Measurements from ENCODE around the gene TULP4.

Gene TULP4

DNA sequence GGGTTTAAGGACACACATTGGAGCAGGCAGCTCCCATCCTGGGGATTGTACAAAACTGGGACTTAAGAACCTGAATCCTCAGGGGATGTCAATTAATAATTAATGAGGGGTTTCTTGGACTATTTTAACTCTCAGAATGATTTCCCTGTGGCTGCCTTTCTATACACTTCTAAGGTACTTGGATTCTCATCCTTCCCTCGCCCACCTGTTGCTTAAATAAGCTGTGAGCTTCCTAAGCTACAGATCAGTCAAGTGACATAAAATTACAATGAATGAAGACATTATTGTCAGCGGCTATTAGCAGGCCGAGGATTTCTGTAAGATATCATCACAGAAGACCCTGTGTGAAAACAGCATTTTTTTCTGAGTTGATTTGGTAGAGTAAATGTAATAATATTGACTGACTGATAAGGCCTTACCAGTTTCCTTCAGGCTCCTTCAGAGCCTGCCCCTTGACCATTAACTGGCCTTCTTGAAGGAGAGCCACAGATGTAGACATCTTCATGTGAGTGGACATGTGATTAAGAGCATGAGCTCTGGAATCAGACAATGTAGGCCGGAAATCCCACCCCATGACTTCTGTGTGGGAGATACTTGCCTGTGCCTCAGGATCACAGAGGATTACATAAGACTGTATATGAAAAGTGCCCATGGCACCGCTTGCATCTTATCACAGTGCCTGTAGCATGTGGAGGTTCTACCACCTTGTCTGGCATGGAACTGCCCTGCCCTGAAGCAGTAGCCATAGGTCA is 101.7 kb downstream of the TULP4 start:
- no peaks in the 10 kb centered on the region for H3K4me1 ChIP-seq (ENCODE audit: control insufficient read depth, low read depth, low read length)
- no peak overlapping the region for H3K4me3 ChIP-seq (ENCODE audit: low read length)
- no peak overlapping the region for H3K27ac ChIP-seq (ENCODE audit: low read length)
- no peak overlapping the region for H3K9ac ChIP-seq (ENCODE audit: low read length)
- peaks cover 5% of the 10 kb centered on the region for H3K36me3 ChIP-seq (ENCODE audit: control insufficient read depth, low read depth, low read length)
- no peaks in the 10 kb centered on the region for H3K9me3 ChIP-seq (ENCODE audit: control insufficient read depth, low read depth, low read length)
- no peaks in the 10 kb centered on the region for H3K27me3 ChIP-seq (ENCODE audit: control insufficient read depth, insufficient read depth, low read length)

DNA sequence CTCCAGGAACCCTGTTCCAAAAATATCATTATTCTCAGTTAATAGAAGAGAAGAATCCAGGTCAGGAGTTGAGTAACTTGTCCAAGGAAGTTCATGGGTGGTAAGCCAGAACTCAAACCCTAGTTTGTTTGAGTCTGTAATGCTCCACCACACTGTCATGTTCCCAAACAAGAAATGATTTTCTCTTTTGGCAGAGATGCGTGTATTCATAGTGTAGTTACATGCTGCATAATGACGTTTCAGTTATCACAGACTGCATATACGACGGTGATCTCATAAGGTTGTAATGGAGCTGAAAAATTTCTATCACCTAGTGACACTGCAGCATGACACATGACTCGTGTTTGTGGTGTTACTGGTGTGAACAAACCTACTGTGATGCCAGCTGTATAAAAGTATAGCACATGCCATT is 102.6 kb downstream of the TULP4 start:
- H3K4me3 ChIP-seq (ENCODE audit: low read length), result no peak overlapping the region
- peaks cover 5% of the 10 kb centered on the region for H3K9me3 ChIP-seq (ENCODE audit: control insufficient read depth, low read depth, low read length)

DNA sequence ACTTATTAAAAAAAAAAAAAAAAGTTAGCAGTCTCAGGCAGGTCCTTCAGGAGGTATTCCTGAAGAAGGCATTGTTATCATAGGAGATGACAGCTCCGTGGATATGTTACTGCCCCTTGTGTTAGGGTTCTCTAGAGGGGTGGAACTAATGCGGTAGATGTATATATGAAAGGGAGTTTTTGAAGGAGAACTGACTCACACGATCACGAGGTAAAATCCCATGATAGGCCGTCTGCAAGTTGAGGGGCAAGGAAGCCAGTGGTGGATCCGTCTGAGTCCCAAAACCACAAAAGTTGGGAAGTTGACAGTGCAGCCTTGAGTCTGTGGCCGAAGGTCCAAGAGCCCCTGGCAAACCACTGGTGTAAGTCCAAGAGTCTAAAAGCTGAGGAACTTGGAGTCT is 103.4 kb downstream of the TULP4 start:
- peaks cover 5% of the 10 kb centered on the region for H3K9me3 ChIP-seq (ENCODE audit: control insufficient read depth, low read depth, low read length)
- H3K36me3 ChIP-seq (ENCODE audit: control insufficient read depth, low read depth, low read length), result peaks cover 5% of the 10 kb centered on the region
- H3K4me3 ChIP-seq (ENCODE audit: low read length), result no peak overlapping the region
- H3K9ac ChIP-seq (ENCODE audit: low read length), result no peak overlapping the region
- H3K27me3 ChIP-seq (ENCODE audit: control insufficient read depth, insufficient read depth, low read length), result no peaks in the 10 kb centered on the region
- H3K27ac ChIP-seq (ENCODE audit: low read length), result no peak overlapping the region
- H3K4me1 ChIP-seq (ENCODE audit: control insufficient read depth, low read depth, low read length), result no peaks in the 10 kb centered on the region

More for the DNA sequence above, 102.6 kb downstream of the TULP4 start:
- no peak overlapping the region for H3K9ac ChIP-seq (ENCODE audit: low read length)
- peaks cover 5% of the 10 kb centered on the region for H3K36me3 ChIP-seq (ENCODE audit: control insufficient read depth, low read depth, low read length)
- no peak overlapping the region for H3K27ac ChIP-seq (ENCODE audit: low read length)
- H3K27me3 ChIP-seq (ENCODE audit: control insufficient read depth, insufficient read depth, low read length), result no peaks in the 10 kb centered on the region
- no peaks in the 10 kb centered on the region for H3K4me1 ChIP-seq (ENCODE audit: control insufficient read depth, low read depth, low read length)

DNA sequence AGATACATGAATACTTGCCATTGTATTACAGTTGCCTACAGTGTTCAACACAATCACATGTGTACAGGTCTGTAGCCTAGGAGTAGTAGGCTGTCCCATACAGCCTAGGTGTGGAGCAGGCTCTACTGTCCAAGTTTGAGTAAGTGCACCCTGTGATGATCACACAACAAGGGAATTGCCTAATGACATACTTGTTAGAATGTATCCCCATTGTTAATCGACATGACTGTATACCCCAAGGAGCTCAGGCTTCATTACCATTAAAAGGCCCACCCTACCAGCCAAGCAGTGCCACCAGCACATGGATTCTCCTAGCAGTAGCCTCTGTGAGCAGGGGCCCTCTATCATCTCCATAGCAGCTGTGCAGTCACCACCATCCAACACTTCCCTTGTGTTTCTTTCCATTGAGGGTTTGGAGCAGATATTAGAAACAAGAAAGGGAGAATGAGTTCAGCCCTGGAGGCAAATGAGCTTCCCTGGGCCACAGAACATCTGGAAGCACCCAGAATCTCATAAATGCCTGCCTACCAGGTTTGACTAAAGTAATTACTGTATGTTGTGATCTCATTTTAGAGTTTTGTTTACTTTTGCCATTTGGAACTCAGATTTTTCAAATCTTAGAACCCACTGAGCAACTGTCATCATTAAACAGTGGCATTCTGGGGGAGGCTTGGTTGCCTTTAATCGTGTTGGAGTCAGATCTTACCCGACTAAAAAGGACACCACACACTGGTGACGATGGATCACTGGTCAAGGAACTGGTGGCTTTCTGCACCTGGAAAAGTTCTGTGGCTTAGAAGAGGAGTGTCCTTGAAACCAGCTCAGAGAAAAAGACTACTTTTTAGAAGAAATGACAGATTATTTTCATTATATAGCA is 104.9 kb downstream of the TULP4 start:
- Histone ChIP-seq H3K27me3 (ENCODE audit: control insufficient read depth, insufficient read depth, low read length) (no peaks in the 10 kb centered on the region), H3K9ac (ENCODE audit: low read length) (no peak overlapping the region), H3K36me3 (ENCODE audit: control insufficient read depth, low read depth, low read length) (peaks cover 5% of the 10 kb centered on the region), H3K9me3 (ENCODE audit: control insufficient read depth, low read depth, low read length) (peaks cover 5% of the 10 kb centered on the region), H3K4me3 (ENCODE audit: low read length) (no peak overlapping the region), H3K27ac (ENCODE audit: low read length) (no peak overlapping the region), H3K4me1 (ENCODE audit: control insufficient read depth, low read depth, low read length) (peaks cover 5% of the 10 kb centered on the region)

DNA sequence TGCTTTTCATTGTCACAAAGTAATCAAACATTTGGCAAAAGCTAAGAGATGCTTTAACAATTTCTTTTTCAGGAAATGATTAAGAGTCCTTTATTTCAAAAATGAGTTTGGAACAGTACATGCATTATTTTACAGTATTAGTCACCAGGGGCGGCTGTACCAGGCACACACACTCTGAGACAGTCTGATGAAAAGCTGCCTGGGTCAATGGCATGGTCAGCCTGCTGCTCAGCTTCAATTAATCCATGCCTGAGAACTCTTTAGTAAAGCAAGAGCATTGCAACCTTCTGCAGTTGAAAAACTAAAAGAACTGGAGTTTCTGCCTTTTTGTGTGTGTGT is 105.5 kb downstream of the TULP4 start:
- H3K4me1 ChIP-seq (ENCODE audit: control insufficient read depth, low read depth, low read length), result peaks cover 5% of the 10 kb centered on the region
- H3K4me3 ChIP-seq (ENCODE audit: low read length), result no peak overlapping the region
- H3K27me3 ChIP-seq (ENCODE audit: control insufficient read depth, insufficient read depth, low read length), result no peaks in the 10 kb centered on the region
- H3K27ac ChIP-seq (ENCODE audit: low read length), result no peak overlapping the region
- H3K9ac ChIP-seq (ENCODE audit: low read length), result no peak overlapping the region
- H3K9me3 ChIP-seq (ENCODE audit: control insufficient read depth, low read depth, low read length), result peaks cover 5% of the 10 kb centered on the region
- peaks cover 5% of the 10 kb centered on the region for H3K36me3 ChIP-seq (ENCODE audit: control insufficient read depth, low read depth, low read length)

DNA sequence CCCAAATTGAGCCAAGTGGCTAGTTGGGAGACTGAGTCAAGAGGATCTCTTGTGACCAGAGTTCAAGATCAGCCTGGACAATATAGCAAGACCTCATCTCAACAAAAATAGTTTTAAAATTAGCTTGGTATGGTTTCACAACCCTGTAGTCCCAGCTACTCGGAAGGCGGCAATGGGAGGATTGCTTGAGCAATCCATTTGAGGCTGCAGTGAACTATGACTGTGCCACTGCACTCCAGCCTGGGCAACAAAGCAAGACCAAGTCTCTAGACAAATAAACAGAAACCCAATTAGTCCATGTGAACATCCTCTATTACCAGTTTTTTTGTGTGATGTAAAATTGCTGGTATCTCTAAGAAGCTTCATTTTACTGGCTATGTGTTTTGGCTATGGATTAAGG is 106.2 kb downstream of the TULP4 start:
- Histone ChIP-seq H3K27ac (ENCODE audit: low read length) (no peak overlapping the region), H3K4me3 (ENCODE audit: low read length) (no peak overlapping the region), H3K27me3 (ENCODE audit: control insufficient read depth, insufficient read depth, low read length) (no peaks in the 10 kb centered on the region), H3K9ac (ENCODE audit: low read length) (no peak overlapping the region), H3K36me3 (ENCODE audit: control insufficient read depth, low read depth, low read length) (peaks cover 5% of the 10 kb centered on the region), H3K9me3 (ENCODE audit: control insufficient read depth, low read depth, low read length) (peaks cover 5% of the 10 kb centered on the region), H3K4me1 (ENCODE audit: control insufficient read depth, low read depth, low read length) (peaks cover 5% of the 10 kb centered on the region)

DNA sequence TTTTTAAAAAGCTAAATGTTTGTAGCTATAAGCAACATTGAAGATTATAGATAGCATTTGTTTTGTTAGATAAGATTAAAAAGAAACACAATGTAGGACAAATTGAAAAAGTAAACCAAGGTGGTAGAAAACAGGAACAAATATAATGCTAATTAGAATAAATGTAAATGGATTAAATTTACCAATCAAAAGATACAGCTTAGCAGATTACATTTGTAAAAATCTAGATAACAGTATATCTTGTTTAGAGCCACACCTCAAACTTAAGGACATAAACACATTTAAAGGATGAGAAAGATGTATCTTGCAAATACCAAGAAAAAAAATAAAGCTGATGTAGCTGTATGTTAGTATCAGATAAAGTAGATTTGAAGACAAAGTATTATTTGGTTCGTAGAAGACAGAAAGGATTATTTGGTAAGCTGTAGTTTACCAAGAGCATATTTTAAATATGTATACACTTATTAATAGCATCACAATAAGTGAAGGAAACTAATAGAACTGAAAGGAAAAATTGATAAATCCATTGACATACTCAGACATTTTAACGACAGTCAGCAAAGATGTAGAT is 107.2 kb downstream of the TULP4 start:
- no peak overlapping the region for H3K27ac ChIP-seq (ENCODE audit: low read length)
- no peak overlapping the region for H3K4me3 ChIP-seq (ENCODE audit: low read length)
- no peaks in the 10 kb centered on the region for H3K27me3 ChIP-seq (ENCODE audit: control insufficient read depth, insufficient read depth, low read length)
- H3K4me1 ChIP-seq (ENCODE audit: control insufficient read depth, low read depth, low read length), result peaks cover 5% of the 10 kb centered on the region
- peaks cover 5% of the 10 kb centered on the region for H3K36me3 ChIP-seq (ENCODE audit: control insufficient read depth, low read depth, low read length)
- no peak overlapping the region for H3K9ac ChIP-seq (ENCODE audit: low read length)
- peaks cover 5% of the 10 kb centered on the region for H3K9me3 ChIP-seq (ENCODE audit: control insufficient read depth, low read depth, low read length)

DNA sequence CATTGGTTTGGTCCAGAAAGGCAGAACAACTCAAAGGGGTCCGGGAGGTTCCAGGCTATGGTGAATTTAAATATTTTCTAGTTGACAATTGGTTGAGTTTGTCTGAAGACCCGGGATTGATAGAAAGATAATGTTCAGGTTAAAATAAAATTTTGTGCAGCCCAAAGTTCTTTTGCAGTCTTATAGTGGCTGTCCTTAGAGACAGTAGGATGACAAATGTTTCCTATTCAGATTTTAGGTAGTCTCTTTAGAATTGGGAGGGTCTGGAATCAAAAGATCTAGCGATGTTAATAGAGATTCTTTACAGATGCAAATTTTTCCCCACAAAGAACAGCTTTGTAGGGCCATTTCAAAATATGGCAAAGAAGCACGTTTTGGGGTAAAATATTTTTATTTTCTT is 109.1 kb downstream of the TULP4 start:
- Histone ChIP-seq H3K9ac (ENCODE audit: low read length) (no peak overlapping the region), H3K4me1 (ENCODE audit: control insufficient read depth, low read depth, low read length) (peaks cover 5% of the 10 kb centered on the region), H3K4me3 (ENCODE audit: low read length) (no peak overlapping the region), H3K27ac (ENCODE audit: low read length) (no peak overlapping the region), H3K36me3 (ENCODE audit: control insufficient read depth, low read depth, low read length) (no peaks in the 10 kb centered on the region), H3K9me3 (ENCODE audit: control insufficient read depth, low read depth, low read length) (peaks cover 5% of the 10 kb centered on the region), H3K27me3 (ENCODE audit: control insufficient read depth, insufficient read depth, low read length) (no peaks in the 10 kb centered on the region)

DNA sequence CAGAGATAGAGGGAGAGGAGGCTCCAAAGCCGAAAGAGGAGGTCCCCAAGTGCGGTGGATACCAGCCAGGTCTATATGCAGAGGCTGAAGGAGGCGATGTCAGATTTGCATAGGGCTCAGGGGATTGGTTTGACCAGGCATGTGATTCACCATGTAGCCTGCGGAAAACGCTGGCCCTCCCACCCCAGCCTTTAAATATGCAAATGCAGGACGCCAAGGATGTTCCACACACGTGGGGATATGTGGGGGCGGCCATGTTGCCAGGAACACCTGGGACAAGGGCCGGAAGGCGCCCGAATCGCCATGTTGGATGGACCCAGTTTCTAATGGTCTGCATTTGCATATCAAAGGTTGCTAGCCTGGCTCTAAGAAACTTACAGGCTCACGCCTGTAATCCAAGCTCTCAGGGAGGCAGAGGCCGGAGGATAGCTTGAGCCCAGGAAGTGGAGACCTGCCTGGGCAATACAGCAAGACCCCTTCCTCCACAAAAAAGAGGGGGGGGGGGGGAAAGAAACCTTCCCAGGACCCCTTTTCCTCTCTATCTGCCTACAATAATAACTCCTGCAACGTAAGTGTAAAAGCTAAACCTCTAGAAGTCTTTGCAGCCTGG is 110.5 kb downstream of the TULP4 start:
- no peak overlapping the region for H3K27ac ChIP-seq (ENCODE audit: low read length)
- no peaks in the 10 kb centered on the region for H3K27me3 ChIP-seq (ENCODE audit: control insufficient read depth, insufficient read depth, low read length)
- H3K4me3 ChIP-seq (ENCODE audit: low read length), result no peak overlapping the region
- no peak overlapping the region for H3K9ac ChIP-seq (ENCODE audit: low read length)
- peaks cover 5% of the 10 kb centered on the region for H3K4me1 ChIP-seq (ENCODE audit: control insufficient read depth, low read depth, low read length)
- H3K36me3 ChIP-seq (ENCODE audit: control insufficient read depth, low read depth, low read length), result no peaks in the 10 kb centered on the region
- H3K9me3 ChIP-seq (ENCODE audit: control insufficient read depth, low read depth, low read length), result peaks cover 5% of the 10 kb centered on the region

DNA sequence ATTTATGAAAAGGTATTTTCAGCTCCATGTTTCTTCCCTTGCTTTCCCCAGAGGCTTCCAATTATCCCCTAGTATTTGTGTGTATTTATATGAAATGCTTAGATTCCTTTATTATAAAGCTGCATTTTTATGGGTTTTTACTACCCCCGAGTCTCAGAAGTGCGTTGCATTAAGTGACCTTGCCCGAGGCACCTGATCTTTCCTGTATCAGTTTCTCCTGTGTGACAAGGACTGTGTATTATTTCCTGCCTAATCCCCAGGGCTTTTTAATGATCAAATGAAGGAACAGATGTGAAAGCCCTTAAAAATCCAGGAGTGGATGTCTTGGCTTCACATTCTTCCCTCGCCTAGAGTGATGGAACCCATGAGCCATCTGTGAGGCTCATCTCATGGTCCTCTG is 118.8 kb downstream of the TULP4 start:
- no peaks in the 10 kb centered on the region for H3K27me3 ChIP-seq (ENCODE audit: control insufficient read depth, insufficient read depth, low read length)
- H3K27ac ChIP-seq (ENCODE audit: low read length), result no peak overlapping the region
- H3K4me1 ChIP-seq (ENCODE audit: control insufficient read depth, low read depth, low read length), result no peaks in the 10 kb centered on the region
- H3K36me3 ChIP-seq (ENCODE audit: control insufficient read depth, low read depth, low read length), result no peaks in the 10 kb centered on the region
- no peaks in the 10 kb centered on the region for H3K9me3 ChIP-seq (ENCODE audit: control insufficient read depth, low read depth, low read length)
- H3K9ac ChIP-seq (ENCODE audit: low read length), result no peak overlapping the region
- H3K4me3 ChIP-seq (ENCODE audit: low read length), result no peak overlapping the region

DNA sequence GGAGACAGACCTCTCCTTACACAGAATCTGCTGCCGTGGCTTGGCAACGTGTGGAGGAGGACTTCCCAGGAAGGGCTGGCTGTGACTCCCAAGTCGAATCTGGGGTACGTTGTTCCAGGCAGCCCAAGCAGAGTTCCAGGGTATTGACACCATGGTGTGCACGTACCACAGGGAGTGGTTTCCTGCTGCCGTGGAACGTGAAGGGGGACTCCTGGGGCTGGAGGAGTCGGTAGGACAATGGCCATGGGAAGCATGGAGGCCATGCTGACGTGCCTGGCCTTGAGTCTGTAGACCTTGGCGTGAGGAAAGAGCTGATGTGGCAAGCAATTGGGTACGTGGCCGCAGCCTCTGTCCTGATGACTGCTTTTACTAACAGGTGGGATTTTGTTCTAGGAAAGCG is 119.3 kb downstream of the TULP4 start:
- H3K4me1 ChIP-seq (ENCODE audit: control insufficient read depth, low read depth, low read length), result no peaks in the 10 kb centered on the region
- H3K9ac ChIP-seq (ENCODE audit: low read length), result no peak overlapping the region
- H3K9me3 ChIP-seq (ENCODE audit: control insufficient read depth, low read depth, low read length), result no peaks in the 10 kb centered on the region
- H3K27ac ChIP-seq (ENCODE audit: low read length), result no peak overlapping the region
- H3K27me3 ChIP-seq (ENCODE audit: control insufficient read depth, insufficient read depth, low read length), result no peaks in the 10 kb centered on the region
- no peaks in the 10 kb centered on the region for H3K36me3 ChIP-seq (ENCODE audit: control insufficient read depth, low read depth, low read length)
- no peak overlapping the region for H3K4me3 ChIP-seq (ENCODE audit: low read length)

Data from iPS-18a (cell line).